SK-N-SH (cell line): ENCODE measurements around the gene MYLK. TPM values are rescaled to one million over a fixed set of nuclear protein-coding genes. Genes with fewer than 3 reads are reported as not detected.

Experiments
- CTCF ChIA-PET: fragments of 300-600, 350-600 bp; formaldehyde crosslinking; extraction: SDS; loops from one replicate; lab custom pipeline; 2021; lab: Yijun Ruan, JAX
- POLR2A ChIA-PET: fragments of 350-600 bp; sonication (Branson Sonifier 250); formaldehyde crosslinking; extraction: SDS; loops from one replicate; lab custom pipeline; 2020; ENCODE audit warnings: antibody characterized with exemption, inconsistent platforms; lab: Yijun Ruan, JAX
- DNase-seq: peaks from one replicate; pipeline ENCODE4 v3.0.0; 2012
- H2AFZ ChIP-seq: fragments of 200-600 bp; sonication (generic); 2 replicates; pipeline ENCODE4 v1.8.1; 2016; ENCODE audit warnings: antibody characterized with exemption, mild to moderate bottlenecking, low read depth
- H3F3A ChIP-seq: fragments of 200-600 bp; sonication (generic); replicated peaks from 2 replicates; pipeline ENCODE3; 2016; ENCODE audit warnings: antibody characterized with exemption, mild to moderate bottlenecking; ENCODE audit not compliant: insufficient read depth
- H3K27ac ChIP-seq, 2 experiments: fragments of 200-500 bp in 1 of 2; fragments of 200-600 bp in 1 of 2; sonication (Bioruptor generic) in 1 of 2; sonication (generic), shearing (Covaris generic) in 1 of 2; 2 replicates each; pipeline versions ENCODE4 v1.5.1 to v1.6.1; 2014 to 2016; ENCODE audit warnings: low read depth in 2 of 2, inconsistent platforms in 1 of 2, low read length in 1 of 2, mild to moderate bottlenecking in 1 of 2, mixed read lengths in 1 of 2
- H3K27me3 ChIP-seq: fragments of 200-600 bp; sonication (generic), shearing (Covaris generic); 2 replicates; pipeline ENCODE4 v1.6.1; 2016; ENCODE audit warnings: mixed run types; ENCODE audit not compliant: insufficient read depth
- H3K36me3 ChIP-seq, 2 experiments: fragments of 200-500 bp in 1 of 2; fragments of 200-600 bp in 1 of 2; sonication (Bioruptor generic) in 1 of 2; sonication (generic) in 1 of 2; replicated peaks in 1 of 2; 2 replicates each; pipeline versions ENCODE3 to v1.5.1; 2014 to 2016; ENCODE audit warnings: low read length in 1 of 2, mild to moderate bottlenecking in 1 of 2; ENCODE audit not compliant: insufficient read depth in 2 of 2, control insufficient read depth in 1 of 2
- H3K4me1 ChIP-seq, 2 experiments: fragments of 200-500 bp in 1 of 2; fragments of 200-600 bp in 1 of 2; sonication (Bioruptor generic) in 1 of 2; sonication (generic), shearing (Covaris generic) in 1 of 2; 2 replicates each; pipeline versions ENCODE4 v1.5.1 to v1.6.1; 2014 to 2016; ENCODE audit warnings: low read depth in 1 of 2, low read length in 1 of 2, mixed run types in 1 of 2; ENCODE audit not compliant: insufficient read depth in 2 of 2, control insufficient read depth in 1 of 2
- H3K4me2 ChIP-seq: fragments of 200-600 bp; sonication (generic), shearing (Covaris generic); 2 replicates; pipeline ENCODE4 v1.6.1; 2017; ENCODE audit warnings: mixed run types
- H3K4me3 ChIP-seq, 2 experiments: fragments of 200-500 bp in 1 of 2; fragments of 200-600 bp in 1 of 2; sonication (Bioruptor generic) in 1 of 2; sonication (generic), shearing (Covaris generic) in 1 of 2; 2 replicates each; pipeline versions ENCODE4 v1.5.1 to v1.8.1; 2014 to 2016; ENCODE audit warnings: low read depth in 2 of 2, inconsistent platforms in 1 of 2, low read length in 1 of 2, mild to moderate bottlenecking in 1 of 2, mixed read lengths in 1 of 2, moderate library complexity in 1 of 2
- H3K79me2 ChIP-seq: fragments of 200-600 bp; sonication (generic); 2 replicates; pipeline ENCODE4 v1.8.1; 2017; ENCODE audit warnings: mild to moderate bottlenecking; ENCODE audit not compliant: insufficient read depth
- H3K9ac ChIP-seq: fragments of 200-600 bp; sonication (generic); 2 replicates; pipeline ENCODE4 v1.6.1; 2017; ENCODE audit warnings: mixed run types
- H3K9me2 ChIP-seq: fragments of 200-600 bp; sonication (generic); 2 replicates; pipeline ENCODE4 v1.6.1; 2017; ENCODE audit warnings: mixed run types
- H3K9me3 ChIP-seq: fragments of 200-600 bp; sonication (generic); 2 replicates; pipeline ENCODE4 v1.6.1; 2017; ENCODE audit warnings: mixed run types, mild to moderate bottlenecking, moderate library complexity
- H4K20me1 ChIP-seq: fragments of 200-600 bp; sonication (generic); 2 replicates; pipeline ENCODE4 v1.6.1; 2017; ENCODE audit warnings: mild to moderate bottlenecking, mixed run types; ENCODE audit not compliant: insufficient read depth
- CHD2 ChIP-seq: fragments of 150-350 bp; IDR thresholded peaks from 2 replicates; pipeline ENCODE4 v1.6.1; 2018; ENCODE audit warnings: low read length; ENCODE audit not compliant: partially characterized antibody
- ELF1 ChIP-seq: IDR thresholded peaks from 2 replicates; pipeline ENCODE4 v1.4.0; 2012
- EP300 ChIP-seq, 2 experiments: IDR thresholded peaks; 2 replicates each; pipeline versions ENCODE4 v1.4.0 to v1.6.1; 2012; ENCODE audit warnings: borderline replicate concordance in 1 of 2, low read depth in 1 of 2, low read length in 1 of 2
- FOXJ3 ChIP-seq: sonication (generic); formaldehyde crosslinking; IDR thresholded peaks from 2 replicates; pipeline ENCODE4 v1.5.1; 2020; ENCODE audit warnings: mild to moderate bottlenecking, missing genetic modification reagents
- GABPA ChIP-seq: IDR thresholded peaks from 2 replicates; pipeline ENCODE4 v1.4.0; 2012; ENCODE audit warnings: low read depth, mild to moderate bottlenecking
- MEF2A ChIP-seq: IDR thresholded peaks from 2 replicates; pipeline ENCODE4 v1.4.0; 2012; ENCODE audit warnings: low read depth, borderline replicate concordance
- NRF1 ChIP-seq: IDR thresholded peaks from 2 replicates; pipeline ENCODE4 v1.6.1; 2012; ENCODE audit warnings: low read depth, mild to moderate bottlenecking, low read length
- PBX3 ChIP-seq: IDR thresholded peaks from 2 replicates; pipeline ENCODE4; 2012
- REST ChIP-seq: IDR thresholded peaks from 2 replicates; pipeline ENCODE4 v1.6.1; 2012; ENCODE audit warnings: mild to moderate bottlenecking, low read depth, low read length, moderate library complexity
- RFX5 ChIP-seq: IDR thresholded peaks from 2 replicates; pipeline ENCODE4 v1.6.1; 2012; ENCODE audit warnings: mild to moderate bottlenecking, improper control_type of control experiment, low read length
- RXRA ChIP-seq: IDR thresholded peaks from 2 replicates; pipeline ENCODE4 v1.4.0; 2012; ENCODE audit warnings: low read depth, mild to moderate bottlenecking, borderline replicate concordance
- TAF1 ChIP-seq: IDR thresholded peaks from 2 replicates; pipeline ENCODE4 v1.6.1; 2012; ENCODE audit warnings: low read depth, mild to moderate bottlenecking, low read length, moderate library complexity, borderline replicate concordance
- TEAD4 ChIP-seq: IDR thresholded peaks from 2 replicates; pipeline ENCODE4 v1.4.0; 2012; ENCODE audit warnings: mild to moderate bottlenecking, borderline replicate concordance; ENCODE audit not compliant: insufficient read depth
- USF1 ChIP-seq: IDR thresholded peaks from 2 replicates; pipeline ENCODE4 v1.4.0; 2012; ENCODE audit warnings: low read depth, borderline replicate concordance
- YY1 ChIP-seq: IDR thresholded peaks from 2 replicates; pipeline ENCODE4 v1.4.0; 2012; ENCODE audit warnings: low read depth, mild to moderate bottlenecking
- WGBS: methylation state at CpG from one replicate; pipeline ENCODE4 v1.1.6; 2017; ENCODE audit warnings: low lambda C conversion rate; 5-methylcytosine and 5-hydroxymethylcytosine counted together
- polyA plus RNA-seq, 3 experiments: library from polyadenylated mRNA; depleted of rRNA; stranded (reverse); fragments of >200 nt; gene quantifications; 2 replicates each; pipeline ENCODE4 v1.2.3, GENCODE V29; 2012

Gene MYLK
- polyA plus RNA-seq, 1 of the 3 experiments (the other 2 are of a cell fraction) = 272 TPM

GRCh38 chr3:123877965-123878364 is 6.2 kb downstream of the MYLK start (continued):
- no peak for TF ChIP-seq REST
- no peak for TF ChIP-seq FOXJ3 (CRISPR knock-in tag)
- no peak for TF ChIP-seq RXRA
- no peak for TF ChIP-seq RFX5
- no peak for TF ChIP-seq ELF1
- TF ChIP-seq EP300 (IDR thresholded peaks at IDR 0.05; ENCODE audit: borderline replicate concordance in 1 of 2, low read depth in 1 of 2, low read length in 1 of 2) = no peak
- no peak for TF ChIP-seq YY1
- TF ChIP-seq CHD2 = no peak
- TF ChIP-seq, all 33 proteins: peak for 0

GRCh38 chr3:123877466-123877865 is 6.7 kb downstream of the MYLK start:
- DNase-seq = no peak
- Histone ChIP-seq H3K36me3 (peaks cover 63 to 70% of the 10 kb centered on the region in 2 experiments), H4K20me1 (no peaks in the 10 kb centered on the region; the same call in 1 of the 2 replicates), H3K9ac (no peak overlapping the region), H2AFZ (no peak overlapping the region), H3K9me2 (no peaks in the 10 kb centered on the region), H3F3A (peaks cover 36% of the 10 kb centered on the region), H3K4me2 (peak overlapping the region; percentile 4; the same call in 1 of the 2 replicates), H3K27me3 (no peaks in the 10 kb centered on the region), H3K4me3 (no peak overlapping the region), H3K79me2 (peaks cover 100% of the 10 kb centered on the region), H3K4me1 (peaks cover 13 to 25% of the 10 kb centered on the region in 2 experiments; a peak in 3 of 4 replicates), H3K9me3 (0 out of 2 replicates have a peak, but pooled peaks cover 5% of the 10 kb centered on the region), H3K27ac (peak overlapping the region in 1 of 2 experiments; percentile 28; a peak in 1 of 4 replicates)
- CTCF ChIA-PET = interaction anchor here (1.0 to 1.3 kb wide), 2 partner anchors 9 to 12 kb away, joined by 3 to 4 read pairs; no protein-coding TSS in a partner anchor
- TF ChIP-seq TEAD4 = no peak
- no peak for TF ChIP-seq TAF1
- no peak for TF ChIP-seq NRF1
- TF ChIP-seq MEF2A = no peak
- no peak for TF ChIP-seq YY1
- no peak for TF ChIP-seq EP300 (IDR thresholded peaks at IDR 0.05; ENCODE audit: borderline replicate concordance in 1 of 2, low read depth in 1 of 2, low read length in 1 of 2)
- no peak for TF ChIP-seq GABPA
- no peak for TF ChIP-seq USF1
- no peak for TF ChIP-seq PBX3
- POLR2A ChIA-PET = no interaction called here
- 89% methylated on average over 4 of the region's 4 CpGs for WGBS
